ENCODE results near the gene APOBR. TPM values are rescaled to one million over a fixed set of nuclear protein-coding genes. Genes with fewer than 3 reads are reported as not detected.

APOBR gene
- total and polyA plus RNA-seq, 2 of the 13 experiments (the other 11 are each of a cell fraction or from before 2014, with no cell fraction given), result 0.03 TPM; not detected in 1

GRCh38 chr16:28526201-28527099, 32.0 kb downstream of the APOBR start (continued):
- TF ChIP-seq ZSCAN21 (CRISPR knock-in tag; IDR thresholded peaks at IDR 0.05; ENCODE audit: borderline replicate concordance), result no peak
- no peak for TF ChIP-seq GABPA (IDR thresholded peaks at IDR 0.05; ENCODE audit: low read depth, low read length)
- 0 out of 2 replicates have a peak, but pooled peaks have one; percentile 35 for TF ChIP-seq GABPA (CRISPR knock-in tag; IDR thresholded peaks at IDR 0.05; ENCODE audit: low read depth)
- TF ChIP-seq GMEB1 (CRISPR knock-in tag; IDR thresholded peaks at IDR 0.05; ENCODE audit: borderline replicate concordance), result peak; percentile 54; the same call in 1 of the 2 replicates
- TF ChIP-seq ZNF709 (CRISPR knock-in tag; IDR thresholded peaks at IDR 0.05), result 0 out of 2 replicates have a peak, but pooled peaks have one; percentile 48
- peak; percentile 91 for TF ChIP-seq ELF3 (CRISPR knock-in tag; IDR thresholded peaks at IDR 0.05)
- peak; percentile 98 for TF ChIP-seq ZBED4 (CRISPR knock-in tag; IDR thresholded peaks at IDR 0.05; ENCODE audit: borderline replicate concordance)
- TF ChIP-seq, protein P1, sequence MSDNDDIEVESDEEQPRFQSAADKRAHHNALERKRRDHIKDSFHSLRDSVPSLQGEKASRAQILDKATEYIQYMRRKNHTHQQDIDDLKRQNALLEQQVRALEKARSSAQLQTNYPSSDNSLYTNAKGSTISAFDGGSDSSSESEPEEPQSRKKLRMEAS (IDR thresholded peaks at IDR 0.05), result peak; percentile 77; the same call in 1 of the 2 replicates
- peak; percentile 67; the same call in 1 of the 2 replicates for TF ChIP-seq ZNF451 (CRISPR knock-in tag; IDR thresholded peaks at IDR 0.05)
- peak; percentile 72; the same call in 1 of the 2 replicates for TF ChIP-seq ZNF607 (CRISPR knock-in tag; IDR thresholded peaks at IDR 0.05; ENCODE audit: borderline replicate concordance)
- TF ChIP-seq FLYWCH1 (CRISPR knock-in tag; IDR thresholded peaks at IDR 0.05), result no peak
- TF ChIP-seq SUZ12 (IDR thresholded peaks at IDR 0.05; ENCODE audit: low read depth, low read length), result no peak
- no peak for TF ChIP-seq TBP (CRISPR knock-in tag; IDR thresholded peaks at IDR 0.05)
- TF ChIP-seq LCORL (IDR thresholded peaks at IDR 0.05), result peak; percentile 84
- TF ChIP-seq LCORL (CRISPR knock-in tag; IDR thresholded peaks at IDR 0.05), result peak; percentile 99
- peak; percentile 23; the same call in 1 of the 2 replicates for TF ChIP-seq SMC3 (IDR thresholded peaks at IDR 0.05; ENCODE audit: low read length)
- TF ChIP-seq ZNF160 (CRISPR knock-in tag; IDR thresholded peaks at IDR 0.05), result peak; percentile 44
- peak; percentile 68 for TF ChIP-seq MED8 (CRISPR knock-in tag; IDR thresholded peaks at IDR 0.05; ENCODE audit: insufficient replicate concordance)
- TF ChIP-seq NR2C2 (CRISPR knock-in tag; IDR thresholded peaks at IDR 0.05; ENCODE audit: borderline replicate concordance), result peak; percentile 85
- TF ChIP-seq FOSL2 (CRISPR knock-in tag; IDR thresholded peaks at IDR 0.05), result peak; percentile 33
- TF ChIP-seq HNF4G (IDR thresholded peaks at IDR 0.05; ENCODE audit: borderline replicate concordance, low read depth, low read length), result peak; percentile 99
- peak; percentile 99 for TF ChIP-seq HNF4G (CRISPR knock-in tag; IDR thresholded peaks at IDR 0.05; ENCODE audit: borderline replicate concordance, low read depth)
- TF ChIP-seq SNAI1 (CRISPR knock-in tag; IDR thresholded peaks at IDR 0.05; ENCODE audit: borderline replicate concordance), result 0 out of 2 replicates have a peak, but pooled peaks have one; percentile 44

All from HepG2 (cell line).